Esophagus (tissue), 2 donors: ENCODE data around the gene STARD10. TPM values are rescaled to one million over a fixed set of nuclear protein-coding genes. Genes with fewer than 3 reads are reported as not detected.

Source experiments
- H3K27ac ChIP-seq, 2 donors: one replicate each; pipeline ENCODE4 v1.5.1; 2013; ENCODE audit warnings: low read depth in 2 of 2, mild to moderate bottlenecking in 2 of 2, inconsistent platforms in 1 of 2, low read length in 1 of 2, moderate library complexity in 1 of 2
- H3K27me3 ChIP-seq, 2 donors: one replicate each; pipeline ENCODE4 v1.6.1; 2013; ENCODE audit warnings: low read length in 2 of 2, control low read depth in 1 of 2, mild to moderate bottlenecking in 1 of 2; ENCODE audit not compliant: insufficient read depth in 2 of 2, control insufficient read depth in 1 of 2
- H3K36me3 ChIP-seq, 2 donors: one replicate each; pipeline ENCODE4 v1.6.1; 2013; ENCODE audit warnings: low read length in 1 of 2; ENCODE audit not compliant: control insufficient read depth in 2 of 2, insufficient read depth in 2 of 2
- H3K4me1 ChIP-seq, 2 donors: one replicate each; pipeline ENCODE4 v1.6.1; 2013; ENCODE audit warnings: low read length in 1 of 2; ENCODE audit not compliant: control insufficient read depth in 2 of 2, insufficient read depth in 2 of 2
- H3K4me3 ChIP-seq, 2 donors: one replicate each; pipeline ENCODE4 v1.5.1; 2013; ENCODE audit warnings: low read length in 2 of 2, mild to moderate bottlenecking in 2 of 2, low read depth in 1 of 2, moderate library complexity in 1 of 2
- H3K9me3 ChIP-seq, 2 donors: one replicate each; pipeline ENCODE4 v1.6.1; 2013; ENCODE audit warnings: mild to moderate bottlenecking in 2 of 2, low read depth in 1 of 2, low read length in 1 of 2, moderate library complexity in 1 of 2; ENCODE audit not compliant: control insufficient read depth in 2 of 2, insufficient read depth in 1 of 2
- WGBS, 2 donors: extraction: QIAGEN DNeasy Blood & Tissue Kit; methylation state at CpG; one replicate each; pipeline ENCODE4 v1.1.7; 2013; 5-methylcytosine and 5-hydroxymethylcytosine counted together
- polyA plus RNA-seq, 2 donors: library from polyadenylated mRNA; stranded (reverse); fragments of 200-250 nt; gene quantifications; one replicate each; pipeline ENCODE4 v1.2.3, GENCODE V29; 2013
- donor health status: healthy with polysubstance abuse.
- donor health status: Bipolar disorder and iron deficiency.

The STARD10 gene
- polyA plus RNA-seq, 2 donors: 57.9 to 65.8 TPM

GRCh38 chr11:72777755-72778278, 16.0 kb downstream of the STARD10 start:
- H3K4me3 ChIP-seq: no peak overlapping the region
- no peak overlapping the region for H3K27ac ChIP-seq
- H3K4me1 ChIP-seq: peaks cover 17 to 40% of the 10 kb centered on the region in 2 donors
- peaks cover 4 to 8% of the 10 kb centered on the region in 2 donors for H3K36me3 ChIP-seq
- no peaks in the 10 kb centered on the region for H3K9me3 ChIP-seq
- no peaks in the 10 kb centered on the region for H3K27me3 ChIP-seq
- WGBS, 2 donors: 59 to 69% methylated on average over 5 of the region's 5 CpGs

DNA sequence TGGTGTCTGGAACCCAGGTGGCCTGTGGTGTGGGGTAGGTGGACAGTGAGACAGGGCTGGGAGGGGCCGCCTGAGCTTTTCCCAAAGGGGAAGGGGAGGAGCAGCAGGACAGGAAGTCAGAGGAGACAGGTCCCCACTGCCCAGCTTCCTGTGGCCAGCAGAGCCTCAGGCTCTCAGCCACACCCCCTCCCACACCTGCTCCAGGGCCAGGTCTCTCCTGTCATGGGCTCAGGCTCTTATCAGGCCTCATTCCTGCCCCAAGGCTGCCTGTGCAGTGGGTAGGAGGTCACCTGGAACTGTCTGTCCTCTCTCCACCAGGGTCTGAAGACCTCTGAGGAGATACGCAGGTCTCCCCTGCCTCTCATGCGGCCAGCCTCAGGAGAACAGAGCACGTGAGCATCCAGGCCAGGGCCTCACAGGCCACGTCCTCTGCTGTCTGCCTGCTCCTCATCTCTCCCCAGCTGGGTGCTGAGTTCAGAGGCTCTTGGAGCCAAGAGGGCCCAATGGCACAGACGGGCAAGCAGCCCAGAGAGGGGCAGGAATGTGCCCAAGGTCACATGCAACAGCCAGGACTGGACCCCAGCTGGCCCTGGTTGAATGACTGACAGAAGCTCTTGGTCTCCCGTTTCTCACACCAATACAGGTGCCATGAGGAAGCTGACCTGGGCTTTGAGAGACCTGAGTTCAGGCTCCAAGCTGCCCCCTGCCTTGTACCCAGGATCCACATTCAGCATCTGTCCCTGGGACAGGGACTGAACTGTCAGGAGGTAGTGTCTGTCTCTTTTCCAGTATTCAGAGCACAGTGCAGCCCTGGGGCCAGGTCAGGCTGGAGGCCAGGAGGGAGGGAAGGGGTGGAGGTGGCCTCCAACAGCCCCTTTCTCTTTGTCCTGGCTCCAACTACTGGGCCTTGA, 16.7 kb downstream of the STARD10 start:
- Histone ChIP-seq H3K36me3 (peaks cover 4 to 9% of the 10 kb centered on the region in 2 donors), H3K27me3 (no peaks in the 10 kb centered on the region), H3K27ac (no peak overlapping the region), H3K9me3 (no peaks in the 10 kb centered on the region), H3K4me3 (no peak overlapping the region), H3K4me1 (peaks cover 14 to 36% of the 10 kb centered on the region in 2 donors)
- WGBS, 2 donors: 62 to 85% methylated on average over 7 of the region's 7 CpGs

DNA sequence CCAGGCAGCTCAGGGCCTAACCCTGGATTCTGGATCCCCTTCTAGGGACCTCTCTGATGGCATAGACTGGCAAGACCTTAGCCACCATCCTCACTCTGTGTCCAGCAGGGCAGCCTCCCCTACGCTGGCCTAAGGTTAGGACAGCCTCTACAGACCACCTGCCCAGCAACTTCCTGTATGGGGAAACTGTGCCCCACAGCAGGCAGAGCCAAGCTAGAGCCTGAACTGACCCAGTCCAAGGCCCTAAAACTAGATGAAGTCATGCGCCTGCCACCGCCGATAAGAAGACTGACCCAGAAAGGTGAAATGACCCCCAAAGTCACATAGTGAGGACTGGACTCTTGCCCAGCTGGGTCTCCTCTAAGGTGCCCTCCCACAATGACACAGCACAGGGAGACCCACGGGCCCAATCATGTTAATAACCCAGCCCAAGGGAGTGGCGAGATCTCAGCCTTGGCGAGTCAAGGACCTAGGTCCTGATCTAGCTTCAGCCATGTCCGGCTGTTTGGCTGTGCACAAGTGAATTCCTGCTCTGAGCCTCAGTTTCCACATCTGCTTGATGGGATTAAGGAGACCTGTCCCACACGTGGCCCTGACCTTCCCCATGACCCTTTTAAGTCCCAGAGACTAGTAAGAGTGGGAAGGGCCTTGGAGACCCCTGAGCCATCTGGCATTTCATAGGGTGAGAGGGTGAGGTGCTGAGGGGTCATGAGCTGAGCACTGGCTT, 17.6 kb downstream of the STARD10 start:
- peaks cover 14 to 35% of the 10 kb centered on the region in 2 donors for H3K4me1 ChIP-seq
- H3K27ac ChIP-seq: no peak overlapping the region

DNA sequence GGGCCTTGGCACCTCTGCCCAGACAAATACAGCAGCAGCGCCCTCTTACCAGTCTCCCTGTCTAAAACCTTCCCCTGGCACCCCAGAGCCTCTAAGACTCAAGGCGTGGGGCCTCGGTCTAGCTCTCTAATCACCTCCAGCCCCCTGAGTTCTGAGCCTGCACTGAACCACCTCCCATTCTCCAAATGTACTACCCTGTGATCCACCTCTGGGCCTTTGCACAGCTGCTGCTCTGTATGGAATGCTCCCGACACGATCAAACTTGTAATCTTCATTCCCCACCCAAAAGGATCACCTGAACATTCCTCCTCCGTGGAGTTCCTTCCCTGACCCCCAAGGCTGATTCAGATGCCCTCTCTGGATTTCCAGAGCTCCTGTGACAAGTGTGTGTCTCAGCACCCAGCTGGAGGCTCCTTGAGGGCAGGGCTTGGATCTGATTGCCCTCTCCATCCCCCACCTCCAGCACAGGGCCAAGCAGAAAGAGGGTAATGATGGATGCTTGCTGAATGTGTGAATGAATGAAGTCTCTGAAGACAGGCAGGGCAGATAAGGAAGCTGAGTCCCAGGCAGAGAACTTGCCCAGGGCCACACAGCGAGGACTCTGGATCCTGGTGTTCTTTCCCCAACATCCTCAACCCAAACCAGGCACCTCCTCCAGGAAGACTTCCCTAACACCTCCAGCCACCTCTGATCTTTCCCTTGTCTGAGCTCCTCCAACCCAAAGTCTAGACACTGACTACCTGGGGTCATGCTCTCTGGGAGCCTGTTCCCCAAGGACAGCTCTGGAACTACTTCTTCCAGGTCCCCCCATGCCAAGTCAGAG, 18.3 kb downstream of the STARD10 start:
- Histone ChIP-seq H3K36me3 (peaks cover 4 to 11% of the 10 kb centered on the region in 2 donors), H3K27me3 (no peaks in the 10 kb centered on the region), H3K27ac (no peak overlapping the region), H3K9me3 (no peaks in the 10 kb centered on the region), H3K4me3 (no peak overlapping the region), H3K4me1 (peaks cover 12 to 29% of the 10 kb centered on the region in 2 donors)
- WGBS, 2 donors: 82% methylated on average over 7 of the region's 7 CpGs

More for the DNA sequence above, 17.6 kb downstream of the STARD10 start:
- Histone ChIP-seq H3K36me3 (peaks cover 4 to 11% of the 10 kb centered on the region in 2 donors), H3K27me3 (no peaks in the 10 kb centered on the region), H3K9me3 (no peaks in the 10 kb centered on the region), H3K4me3 (no peak overlapping the region)
- 72 to 82% methylated on average over 9 of the region's 9 CpGs for whole genome bisulfite sequencing, 2 donors

GRCh38 chr11:72774499-72774898, 19.3 kb downstream of the STARD10 start:
- Histone ChIP-seq H3K36me3 (peaks cover 4 to 11% of the 10 kb centered on the region in 2 donors), H3K27ac (no peak overlapping the region), H3K4me1 (peaks cover 5 to 21% of the 10 kb centered on the region in 2 donors), H3K4me3 (no peak overlapping the region), H3K27me3 (no peaks in the 10 kb centered on the region), H3K9me3 (no peaks in the 10 kb centered on the region)
- 71 to 81% methylated on average over 6 of the region's 6 CpGs for WGBS, 2 donors

DNA sequence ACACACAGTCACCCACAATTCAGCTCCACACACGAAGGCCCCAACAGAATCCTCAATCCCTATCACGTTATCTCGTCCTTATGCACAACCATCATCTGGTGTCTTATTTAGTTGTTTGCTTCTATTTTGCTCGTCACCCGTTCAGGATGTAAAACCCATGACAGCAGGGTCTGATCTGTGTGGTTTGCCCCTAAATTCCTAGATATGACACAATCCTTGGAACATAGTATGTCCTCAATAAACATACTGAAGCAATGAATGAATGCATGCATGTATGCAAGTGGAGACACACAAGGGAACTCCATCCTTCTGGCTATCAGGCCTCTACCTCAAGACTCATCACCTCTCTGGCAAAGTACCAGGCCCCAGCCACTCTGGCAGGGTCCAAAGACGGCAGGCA, 20.2 kb downstream of the STARD10 start:
- Histone ChIP-seq H3K4me1 (peaks cover 3 to 21% of the 10 kb centered on the region in 2 donors), H3K27me3 (no peaks in the 10 kb centered on the region), H3K9me3 (no peaks in the 10 kb centered on the region), H3K27ac (no peak overlapping the region), H3K36me3 (peaks cover 4 to 11% of the 10 kb centered on the region in 2 donors), H3K4me3 (no peak overlapping the region)
- WGBS, 2 donors: 53 to 60% methylated on average over 6 of the region's 6 CpGs

DNA sequence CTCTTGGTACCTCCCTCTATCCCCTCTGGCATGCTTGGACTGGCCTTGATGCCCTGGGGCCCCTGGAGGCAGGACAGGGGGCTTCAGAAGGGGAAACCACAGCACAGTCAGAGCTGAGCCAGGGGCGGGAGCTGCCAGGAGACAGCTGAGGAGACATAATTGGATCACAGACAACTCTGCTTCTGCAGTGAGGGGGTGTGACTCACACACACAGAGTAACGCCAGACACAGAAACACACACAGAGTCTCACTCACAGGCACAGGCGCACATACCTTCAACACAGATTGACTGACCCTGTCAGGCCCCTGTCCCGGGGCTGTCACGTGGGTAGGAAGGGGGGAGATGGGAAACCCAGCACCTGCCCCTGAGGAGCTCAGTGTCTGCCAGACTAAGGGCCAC, 20.6 kb downstream of the STARD10 start:
- WGBS, 2 donors: 30 to 38% methylated on average over 5 of the region's 5 CpGs
- Histone ChIP-seq H3K4me3 (no peak overlapping the region), H3K27me3 (no peaks in the 10 kb centered on the region), H3K27ac (no peak overlapping the region), H3K4me1 (peaks cover 3 to 17% of the 10 kb centered on the region in 2 donors), H3K36me3 (peaks cover 4 to 11% of the 10 kb centered on the region in 2 donors), H3K9me3 (no peaks in the 10 kb centered on the region)

DNA sequence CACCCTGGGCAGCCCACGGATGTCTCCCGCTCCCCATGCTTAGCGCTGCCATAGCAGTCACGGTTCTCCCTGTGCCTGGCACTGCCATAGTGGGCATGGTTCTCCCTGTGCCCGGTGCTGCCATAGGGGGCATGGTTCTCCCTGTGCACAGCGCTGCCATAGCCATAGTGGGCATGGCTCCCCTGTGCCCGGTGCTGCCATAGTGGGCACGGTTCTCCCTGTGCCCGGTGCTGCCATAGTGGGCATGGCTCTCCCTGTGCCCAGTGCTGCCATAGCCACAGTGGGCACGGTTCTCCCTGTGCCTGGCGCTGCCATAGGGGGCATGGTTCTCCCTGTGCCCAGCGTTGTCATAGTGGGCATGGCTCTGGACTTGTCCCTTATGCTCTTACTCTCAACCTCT, 21.8 kb downstream of the STARD10 start:
- H3K27ac ChIP-seq: no peak overlapping the region
- H3K9me3 ChIP-seq: no peaks in the 10 kb centered on the region
- peaks cover 4 to 12% of the 10 kb centered on the region in 2 donors for H3K36me3 ChIP-seq
- no peak overlapping the region for H3K4me3 ChIP-seq
- WGBS, 2 donors: 90 to 94% methylated on average over 12 of the region's 12 CpGs
- H3K27me3 ChIP-seq: no peaks in the 10 kb centered on the region
- H3K4me1 ChIP-seq: peaks cover 5 to 10% of the 10 kb centered on the region in 2 donors

DNA sequence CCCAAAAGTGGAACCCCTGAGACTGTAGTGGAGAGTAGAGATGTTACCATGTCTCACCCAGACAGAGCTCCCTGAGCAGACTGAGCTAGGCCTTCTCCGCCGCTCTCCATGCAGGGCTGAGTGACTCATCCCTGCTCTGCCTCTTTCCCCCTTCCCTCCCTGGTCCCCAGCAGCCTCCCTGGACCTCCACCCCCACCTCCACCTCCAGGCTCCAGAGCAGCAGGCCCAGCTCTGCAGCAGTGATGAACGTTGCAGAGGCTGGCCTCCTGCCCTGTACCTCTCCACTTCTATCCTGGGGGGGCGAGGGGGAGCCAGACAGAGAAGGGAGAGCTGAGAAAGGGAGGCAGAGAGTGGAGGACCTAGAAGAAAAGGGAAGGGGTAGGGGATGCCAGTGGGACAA, 22.3 kb downstream of the STARD10 start:
- peaks cover 4 to 10% of the 10 kb centered on the region in 2 donors for H3K36me3 ChIP-seq

More for the DNA sequence above, 22.3 kb downstream of the STARD10 start:
- Histone ChIP-seq H3K27ac (no peak overlapping the region), H3K4me1 (peaks cover 5% of the 10 kb centered on the region in 2 donors), H3K27me3 (no peaks in the 10 kb centered on the region), H3K9me3 (no peaks in the 10 kb centered on the region), H3K4me3 (no peak overlapping the region)
- WGBS, 2 donors: 68 to 75% methylated on average over 4 of the region's 4 CpGs
